ENCODE results near the gene LRRC41.

DNA sequence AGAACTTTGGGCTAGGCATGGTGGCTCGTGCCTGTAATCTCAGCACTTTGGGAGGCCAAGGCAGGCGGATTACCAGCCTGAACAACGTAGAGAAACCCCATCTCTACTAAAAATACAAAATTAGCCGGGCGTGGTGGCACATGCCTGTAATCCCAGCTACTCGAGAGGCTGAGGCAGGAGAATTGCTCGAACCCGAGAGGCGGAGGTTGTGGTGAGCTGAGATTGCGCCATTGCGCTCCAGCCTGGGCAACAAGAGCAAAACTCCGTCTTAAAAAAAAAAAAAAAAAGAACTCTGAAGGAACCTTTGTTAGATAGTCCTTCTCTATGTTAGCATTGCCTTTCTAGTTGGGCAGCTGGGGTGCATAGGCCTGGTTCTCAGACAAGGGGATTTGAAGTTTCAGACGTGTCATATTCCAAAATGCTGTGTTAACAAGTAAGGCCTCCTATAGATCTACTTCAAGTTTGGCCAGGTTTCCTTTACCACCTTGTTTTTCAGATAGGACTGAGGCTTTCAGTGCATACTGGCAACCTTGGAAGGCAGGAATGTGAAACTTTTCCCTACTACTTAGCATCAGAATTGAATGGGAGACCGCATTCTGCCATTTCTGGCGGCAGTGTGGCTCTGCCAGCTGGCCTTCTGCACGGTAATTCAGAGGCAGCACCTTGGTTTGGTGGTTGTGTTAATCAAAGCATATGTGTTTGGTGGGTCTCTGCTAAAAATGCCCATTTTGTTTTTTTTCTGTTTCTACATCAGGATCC is 6.2 kb upstream of the LRRC41 start:
- TF ChIP-seq, protein P1, sequence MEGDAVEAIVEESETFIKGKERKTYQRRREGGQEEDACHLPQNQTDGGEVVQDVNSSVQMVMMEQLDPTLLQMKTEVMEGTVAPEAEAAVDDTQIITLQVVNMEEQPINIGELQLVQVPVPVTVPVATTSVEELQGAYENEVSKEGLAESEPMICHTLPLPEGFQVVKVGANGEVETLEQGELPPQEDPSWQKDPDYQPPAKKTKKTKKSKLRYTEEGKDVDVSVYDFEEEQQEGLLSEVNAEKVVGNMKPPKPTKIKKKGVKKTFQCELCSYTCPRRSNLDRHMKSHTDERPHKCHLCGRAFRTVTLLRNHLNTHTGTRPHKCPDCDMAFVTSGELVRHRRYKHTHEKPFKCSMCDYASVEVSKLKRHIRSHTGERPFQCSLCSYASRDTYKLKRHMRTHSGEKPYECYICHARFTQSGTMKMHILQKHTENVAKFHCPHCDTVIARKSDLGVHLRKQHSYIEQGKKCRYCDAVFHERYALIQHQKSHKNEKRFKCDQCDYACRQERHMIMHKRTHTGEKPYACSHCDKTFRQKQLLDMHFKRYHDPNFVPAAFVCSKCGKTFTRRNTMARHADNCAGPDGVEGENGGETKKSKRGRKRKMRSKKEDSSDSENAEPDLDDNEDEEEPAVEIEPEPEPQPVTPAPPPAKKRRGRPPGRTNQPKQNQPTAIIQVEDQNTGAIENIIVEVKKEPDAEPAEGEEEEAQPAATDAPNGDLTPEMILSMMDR (conservative IDR thresholded peaks at IDR 0.05 in 1 of 2, IDR thresholded peaks at IDR 0.05 in 1 of 2; ENCODE audit: low read depth in 1 of 2, low read length in 2 of 2): no peak
- no peak for TF ChIP-seq EZH2 (IDR thresholded peaks at IDR 0.05; ENCODE audit: low read length, missing control alignments)
